ENCODE data around the gene CIAPIN1. TPM values are rescaled to one million over a fixed set of nuclear protein-coding genes. Genes with fewer than 3 reads are reported as not detected.

CIAPIN1 gene
- total and polyA plus RNA-seq, 8 donors: 48.6 to 87.7 (median 74.6) TPM

- peaks cover 30 to 45% of the 10 kb centered on the region in 2 donors for H3K4me1 ChIP-seq
- H3K36me3 ChIP-seq: no peaks in the 10 kb centered on the region
- peaks cover 0 to 19% of the 10 kb centered on the region in 2 donors for H3K27me3 ChIP-seq
- no peak for TF ChIP-seq CTCF (IDR thresholded peaks at IDR 0.05)
- H3K4me3 ChIP-seq: no peak overlapping the region
- no peak overlapping the region for H3K27ac ChIP-seq
- peak in 1 of 4 donors; percentile 32 for DNase-seq
- H3K9me3 ChIP-seq: no peaks in the 10 kb centered on the region
- intact Hi-C loops (cut with DNase I): no loop called here
- ATAC-seq: peak; percentile 13
These were observed 36.7 kb upstream of the CIAPIN1 start for GRCh38 chr16:57483725-57484514.

- Histone ChIP-seq H3K27ac (no peak overlapping the region), H3K9me3 (no peaks in the 10 kb centered on the region), H3K36me3 (no peaks in the 10 kb centered on the region), H3K4me1 (peaks cover 37 to 54% of the 10 kb centered on the region in 2 donors), H3K27me3 (peaks cover 0 to 21% of the 10 kb centered on the region in 2 donors), H3K4me3 (no peak overlapping the region)
- TF ChIP-seq CTCF (IDR thresholded peaks at IDR 0.05): no peak
- intact Hi-C loops (cut with DNase I): no loop called here
- DNase-seq: peak in 1 of 4 donors; percentile 11
- ATAC-seq: no peak
These were observed 35.8 kb upstream of the CIAPIN1 start for GRCh38 chr16:57482845-57483545.

- Histone ChIP-seq H3K9me3 (no peaks in the 10 kb centered on the region), H3K27ac (no peak overlapping the region), H3K4me1 (peaks cover 48 to 62% of the 10 kb centered on the region in 2 donors), H3K36me3 (no peaks in the 10 kb centered on the region), H3K27me3 (peaks cover 0 to 21% of the 10 kb centered on the region in 2 donors), H3K4me3 (no peak overlapping the region)
- no peak for DNase-seq
- intact Hi-C loops (cut with DNase I): no loop called here
- no peak for TF ChIP-seq CTCF (IDR thresholded peaks at IDR 0.05)
- ATAC-seq: no peak
These were observed 34.2 kb upstream of the CIAPIN1 start for GRCh38 chr16:57481421-57481820.

GRCh38 chr16:57480754-57481230, 33.6 kb upstream of the CIAPIN1 start:
- TF ChIP-seq CTCF (IDR thresholded peaks at IDR 0.05): no peak
- Histone ChIP-seq H3K27me3 (peaks cover 0 to 18% of the 10 kb centered on the region in 2 donors), H3K9me3 (no peaks in the 10 kb centered on the region), H3K27ac (peak overlapping the region in 1 of 2 donors; percentile 26), H3K4me1 (peaks cover 55 to 64% of the 10 kb centered on the region in 2 donors), H3K4me3 (no peak overlapping the region), H3K36me3 (no peaks in the 10 kb centered on the region)
- no peak for ATAC-seq
- intact Hi-C loops (cut with DNase I): no loop called here
- DNase-seq: peak in 1 of 4 donors; percentile 26

Data from left lung (tissue), 10 donors.